ENCODE results near the gene CROCC. TPM values are rescaled to one million over a fixed set of nuclear protein-coding genes. Genes with fewer than 3 reads are reported as not detected.

CROCC gene
- total and polyA plus RNA-seq, 9 of the 15 experiments (the other 6 are each of a cell fraction or from before 2014, with no cell fraction given) = 0.17 to 15.4 (median 7.6) TPM

GRCh38 chr1:16904560-16905109 lies 17.1 kb upstream of the CROCC start (continued):
- no peak for TF ChIP-seq KAT7 (CRISPR knock-in tag; IDR thresholded peaks at IDR 0.05; ENCODE audit: borderline replicate concordance)
- peak; percentile 82 for TF ChIP-seq CREB1 (IDR thresholded peaks at IDR 0.05)
- TF ChIP-seq CREB1 (CRISPR knock-in tag; IDR thresholded peaks at IDR 0.05) = peak; percentile 94
- TF ChIP-seq, protein P1, sequence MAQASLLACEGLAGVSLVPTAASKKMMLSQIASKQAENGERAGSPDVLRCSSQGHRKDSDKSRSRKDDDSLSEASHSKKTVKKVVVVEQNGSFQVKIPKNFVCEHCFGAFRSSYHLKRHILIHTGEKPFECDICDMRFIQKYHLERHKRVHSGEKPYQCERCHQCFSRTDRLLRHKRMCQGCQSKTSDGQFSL (CRISPR knock-in tag; IDR thresholded peaks at IDR 0.05) = no peak; the same call in 1 of the 2 replicates
- TF ChIP-seq, protein P1 (tag; IDR thresholded peaks at IDR 0.05) = no peak; a peak in 1 of 4 replicates
- TF ChIP-seq CEBPZ (IDR thresholded peaks at IDR 0.05; ENCODE audit: borderline replicate concordance, low read depth, low read length) = no peak
- TF ChIP-seq SIN3B (IDR thresholded peaks at IDR 0.05; ENCODE audit: low read depth) = peak; percentile 9; the same call in 1 of the 2 replicates
- no peak for TF ChIP-seq FIP1L1 (IDR thresholded peaks at IDR 0.05; ENCODE audit: low read depth, low read length, poor library complexity, severe bottlenecking)
- TF ChIP-seq C11orf30 (IDR thresholded peaks at IDR 0.05; ENCODE audit: low read depth) = no peak
- TF ChIP-seq POLR2AphosphoS5 (IDR thresholded peaks at IDR 0.05; ENCODE audit: control insufficient read depth, insufficient read depth, low read depth, low read length) = peak; percentile 14
- no peak for TF ChIP-seq ZNF217 (CRISPR knock-in tag; IDR thresholded peaks at IDR 0.05)
- TF ChIP-seq KAT8 (IDR thresholded peaks at IDR 0.05; ENCODE audit: low read depth) = no peak
- TF ChIP-seq CHD2 (IDR thresholded peaks at IDR 0.05; ENCODE audit: low read depth, low read length) = no peak
- TF ChIP-seq U2AF1 (optimal IDR thresholded peaks at IDR 0.05; ENCODE audit: low read depth, low read length) = no peak
- TF ChIP-seq PHTF2 (CRISPR knock-in tag; IDR thresholded peaks at IDR 0.05) = no peak
- TF ChIP-seq MIER1 (IDR thresholded peaks at IDR 0.05; ENCODE audit: low read depth) = no peak
- no peak for TF ChIP-seq ZNF124 (CRISPR knock-in tag; IDR thresholded peaks at IDR 0.05)
- TF ChIP-seq GABPB2 (CRISPR knock-in tag; conservative IDR thresholded peaks at IDR 0.05) = no peak
- TF ChIP-seq PRMT5 (CRISPR knock-in tag; IDR thresholded peaks at IDR 0.05) = no peak
- TF ChIP-seq NFIC (IDR thresholded peaks at IDR 0.05) = no peak
- TF ChIP-seq ILK (tag; IDR thresholded peaks at IDR 0.05; ENCODE audit: borderline replicate concordance, low read depth) = no peak
- TF ChIP-seq POLR3A (IDR thresholded peaks at IDR 0.05; ENCODE audit: borderline replicate concordance, extremely low read depth, insufficient read depth, insufficient read length) = no peak
- TF ChIP-seq, protein P2, sequence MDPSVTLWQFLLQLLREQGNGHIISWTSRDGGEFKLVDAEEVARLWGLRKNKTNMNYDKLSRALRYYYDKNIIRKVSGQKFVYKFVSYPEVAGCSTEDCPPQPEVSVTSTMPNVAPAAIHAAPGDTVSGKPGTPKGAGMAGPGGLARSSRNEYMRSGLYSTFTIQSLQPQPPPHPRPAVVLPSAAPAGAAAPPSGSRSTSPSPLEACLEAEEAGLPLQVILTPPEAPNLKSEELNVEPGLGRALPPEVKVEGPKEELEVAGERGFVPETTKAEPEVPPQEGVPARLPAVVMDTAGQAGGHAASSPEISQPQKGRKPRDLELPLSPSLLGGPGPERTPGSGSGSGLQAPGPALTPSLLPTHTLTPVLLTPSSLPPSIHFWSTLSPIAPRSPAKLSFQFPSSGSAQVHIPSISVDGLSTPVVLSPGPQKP (CRISPR knock-in tag; IDR thresholded peaks at IDR 0.05) = no peak
- 0 out of 2 replicates have a peak, but pooled peaks have one; percentile 19 for TF ChIP-seq MEF2A (IDR thresholded peaks at IDR 0.05; ENCODE audit: control insufficient read depth, low read depth, low read length)
- TF ChIP-seq GATAD2B (IDR thresholded peaks at IDR 0.05; ENCODE audit: borderline replicate concordance) = 0 out of 2 replicates have a peak, but pooled peaks have one; percentile 61
- peak; percentile 8; the same call in 1 of the 2 replicates for TF ChIP-seq EP400 (IDR thresholded peaks at IDR 0.05)
